GM18870 (cell line): Measurements from ENCODE around the gene PPP1R8.
A peak's percentile ranks its signal among the peaks of the same experiment; 100 is the strongest.

Experiments
- ATAC-seq: cut with Tn5 transposase; IDR thresholded peaks from one replicate; pipeline ENCODE4 v1.9.1; 2021; ENCODE audit warnings: moderate library complexity; ENCODE audit not compliant: unreplicated experiment

Gene PPP1R8

DNA sequence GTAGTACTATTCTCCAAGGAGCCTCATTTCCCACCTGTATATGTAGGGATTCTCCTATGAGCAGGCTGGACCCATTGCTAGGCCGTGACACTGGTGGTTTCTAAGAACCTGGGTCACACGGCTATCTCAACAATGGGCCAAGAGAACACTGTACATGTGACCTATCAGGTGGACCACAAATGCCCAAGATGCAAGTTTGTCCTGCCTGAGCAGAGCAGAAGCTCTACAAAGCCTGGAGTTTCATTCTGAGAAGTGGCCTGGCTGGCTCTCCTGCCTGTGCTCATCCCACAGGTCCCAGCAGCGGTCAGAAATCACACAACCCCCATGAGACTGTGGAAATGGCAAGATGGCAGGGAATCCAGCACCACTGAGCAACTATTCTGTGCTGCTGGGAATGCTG, 58.9 kb downstream of the PPP1R8 start:
- ATAC-seq, result no peak

- ATAC-seq, result peak; percentile 53
These were observed 60.8 kb downstream of the PPP1R8 start for GRCh38 chr1:27891196-27891889.

- no peak for ATAC-seq
These were observed 63.9 kb downstream of the PPP1R8 start for GRCh38 chr1:27894521-27894920.
